ENCODE data around the gene SLC6A18. TPM values are rescaled to one million over a fixed set of nuclear protein-coding genes. Genes with fewer than 3 reads are reported as not detected.

The SLC6A18 gene
- not detected in 2 replicates for total RNA-seq (2014; rRNA removed; shearing (Covaris generic))
- polyA plus RNA-seq (2014; cell fraction: nucleus; rRNA removed) = not detected in 2 replicates

- no peak for DNase-seq (ENCODE audit: extremely low read depth, low read depth)
Measured at GRCh38 chr5:1225081-1225480, at the start of gene SLC6A18. SLC6A18 (plus strand) TSS chr5:1225381; CDS start chr5:1225478, 97 bp downstream.

- no peak for DNase-seq (ENCODE audit: extremely low read depth, low read depth)
Measured at GRCh38 chr5:1175801-1176472, 49.2 kb upstream of the SLC6A18 start.

- no peak for DNase-seq (ENCODE audit: extremely low read depth, low read depth)
Measured at GRCh38 chr5:1176473-1177391, 48.4 kb upstream of the SLC6A18 start.

- DNase-seq (ENCODE audit: extremely low read depth, low read depth) = no peak
Measured at GRCh38 chr5:1177826-1178528, 47.2 kb upstream of the SLC6A18 start.

GRCh38 chr5:1178529-1179382 lies 46.4 kb upstream of the SLC6A18 start:
- DNase-seq (ENCODE audit: extremely low read depth, low read depth) = no peak

- no peak for DNase-seq (ENCODE audit: extremely low read depth, low read depth)
Measured at GRCh38 chr5:1179383-1179715, 45.8 kb upstream of the SLC6A18 start.

GRCh38 chr5:1180096-1180495 lies 45.1 kb upstream of the SLC6A18 start:
- DNase-seq (ENCODE audit: extremely low read depth, low read depth) = no peak

- no peak for DNase-seq (ENCODE audit: extremely low read depth, low read depth)
Measured at GRCh38 chr5:1180841-1181271, 44.3 kb upstream of the SLC6A18 start.

- DNase-seq (ENCODE audit: extremely low read depth, low read depth) = no peak
Measured at GRCh38 chr5:1181451-1182359, 43.5 kb upstream of the SLC6A18 start.

GRCh38 chr5:1182360-1182632 lies 42.9 kb upstream of the SLC6A18 start:
- no peak for DNase-seq (ENCODE audit: extremely low read depth, low read depth)

GRCh38 chr5:1182633-1183423 lies 42.4 kb upstream of the SLC6A18 start:
- no peak for DNase-seq (ENCODE audit: extremely low read depth, low read depth)

GRCh38 chr5:1183424-1184162 lies 41.6 kb upstream of the SLC6A18 start:
- DNase-seq (ENCODE audit: extremely low read depth, low read depth) = no peak

GRCh38 chr5:1184163-1184470 lies 41.1 kb upstream of the SLC6A18 start:
- DNase-seq (ENCODE audit: extremely low read depth, low read depth) = no peak

GRCh38 chr5:1184481-1184880 lies 40.7 kb upstream of the SLC6A18 start:
- no peak for DNase-seq (ENCODE audit: extremely low read depth, low read depth)

GRCh38 chr5:1185038-1185627 lies 40.0 kb upstream of the SLC6A18 start:
- no peak for DNase-seq (ENCODE audit: extremely low read depth, low read depth)

- DNase-seq (ENCODE audit: extremely low read depth, low read depth) = no peak
Measured at GRCh38 chr5:1185629-1186350, 39.4 kb upstream of the SLC6A18 start.

Data from NCI-H460 (cell line).